ENCODE data around the gene AGT. TPM values are rescaled to one million over a fixed set of nuclear protein-coding genes. Genes with fewer than 3 reads are reported as not detected.

AGT gene
- total and polyA plus RNA-seq, 2 experiments from 2014 or later = 16.6 to 23.8 TPM

Other genes starting within 250 kb of the AGT start
- 23.2 and 25.7 TPM in 2 replicates for gene COG2, start 71.6 kb downstream of the AGT start, total RNA-seq
- 27.4 and 28.7 TPM in 2 replicates for gene COG2, start 71.6 kb downstream of the AGT start, polyA plus RNA-seq
- gene CAPN9, start 33.3 kb upstream of the AGT start, total RNA-seq = 0.12 and 0.18 TPM in 2 replicates
- 0.87 and 1.2 TPM in 2 replicates for gene CAPN9, start 33.3 kb upstream of the AGT start, polyA plus RNA-seq
- gene C1orf198, start 154.4 kb upstream of the AGT start, total RNA-seq = 67.6 and 68.8 TPM in 2 replicates
- 54.7 and 59.0 TPM in 2 replicates for gene C1orf198, start 154.4 kb upstream of the AGT start, polyA plus RNA-seq

All from cardiac muscle cell (in vitro differentiated cells and primary cell).